ENCODE measurements around the gene OLFML1.

GRCh38 chr11:7538466-7539454, 53.5 kb downstream of the OLFML1 start:
- TF ChIP-seq CTCF (IDR thresholded peaks at IDR 0.05): no peak
- TF ChIP-seq POLR2A (IDR thresholded peaks at IDR 0.05): no peak

Data from uterus (tissue), 2 donors.